Measurements from ENCODE around the gene TRPM1. TPM values are rescaled to one million over a fixed set of nuclear protein-coding genes. Genes with fewer than 3 reads are reported as not detected.

The TRPM1 gene
- total RNA-seq, 2 experiments from 2014 or later: 0.06 TPM; not detected in 1

DNA sequence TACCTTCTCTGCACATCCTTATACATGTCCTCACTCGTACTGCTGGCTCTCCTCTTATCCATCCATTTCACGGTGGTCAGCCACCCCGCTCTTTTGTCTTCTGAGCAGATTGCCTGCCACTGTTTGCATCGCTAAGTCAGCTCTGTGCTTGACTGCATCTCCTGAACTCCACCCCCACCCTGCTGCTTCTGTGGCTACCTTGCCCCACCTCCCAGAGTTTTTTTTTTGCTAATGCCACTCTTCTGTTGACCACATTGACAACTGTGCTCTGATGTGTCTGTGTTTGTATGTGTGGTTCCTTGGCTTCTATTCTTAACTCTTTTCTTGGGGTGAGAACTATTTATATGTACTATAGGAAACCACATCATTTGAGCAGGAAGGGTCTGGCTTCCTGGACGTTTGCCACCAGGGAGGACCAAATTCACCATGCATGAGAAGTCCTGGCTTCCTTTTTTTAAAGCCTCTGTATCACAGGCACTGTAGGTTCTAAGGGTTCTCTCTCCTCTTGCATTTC is 97.2 kb downstream of the TRPM1 start:
- peaks cover 36% of the 10 kb centered on the region for H3K27me3 Mint-ChIP-seq
- H3K27ac Mint-ChIP-seq: peak overlapping the region; percentile 68
- H3K4me1 Mint-ChIP-seq: peaks cover 36% of the 10 kb centered on the region
- no peaks in the 10 kb centered on the region for H3K9me3 Mint-ChIP-seq (ENCODE audit: low read depth)
- CTCF ChIA-PET: interaction anchor here (1.1 to 1.5 kb wide), 2 partner anchors 35 to 125 kb away, joined by 3 to 4 read pairs; no protein-coding TSS in a partner anchor
- H3K36me3 Mint-ChIP-seq: peaks cover 5% of the 10 kb centered on the region
- H3K4me3 Mint-ChIP-seq: peak overlapping the region; percentile 61
- ATAC-seq (peak; percentile 94), DNase-seq (peak; percentile 79)

- Mint-ChIP-seq H3K27me3 (peaks cover 27% of the 10 kb centered on the region), H3K36me3 (no peaks in the 10 kb centered on the region), H3K4me1 (peaks cover 28% of the 10 kb centered on the region), H3K9me3 (ENCODE audit: low read depth) (no peaks in the 10 kb centered on the region), H3K27ac (no peak overlapping the region), H3K4me3 (no peak overlapping the region)
- no peak for ATAC-seq
- no peak for DNase-seq
- CTCF ChIA-PET: no interaction called here
These were observed 99.8 kb downstream of the TRPM1 start for GRCh38 chr15:31001702-31002101.

DNA sequence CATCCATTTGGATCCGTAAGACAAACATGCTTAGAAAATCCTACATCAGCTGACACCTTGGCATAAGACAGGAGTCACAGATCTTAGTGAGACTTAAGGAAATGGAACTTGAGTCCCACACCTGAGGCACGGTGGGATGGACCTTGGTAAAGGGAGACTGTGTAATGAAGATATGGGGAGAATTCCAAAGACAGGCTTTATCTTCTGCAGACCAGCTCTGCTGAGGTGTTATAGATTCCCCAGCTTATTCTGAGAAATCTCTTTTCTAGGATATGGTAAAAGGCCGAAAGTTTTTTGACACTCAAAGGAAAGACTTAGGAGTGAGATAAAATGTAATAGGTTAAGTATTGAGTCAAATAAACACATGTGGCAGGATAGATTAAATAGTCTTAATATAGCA is 101.8 kb downstream of the TRPM1 start:
- no peak for DNase-seq
- CTCF ChIA-PET: no interaction called here
- H3K27me3 Mint-ChIP-seq: peaks cover 27% of the 10 kb centered on the region
- ATAC-seq: no peak
- H3K36me3 Mint-ChIP-seq: no peaks in the 10 kb centered on the region
- H3K4me3 Mint-ChIP-seq: no peak overlapping the region
- H3K9me3 Mint-ChIP-seq (ENCODE audit: low read depth): no peaks in the 10 kb centered on the region
- H3K27ac Mint-ChIP-seq: no peak overlapping the region
- peaks cover 18% of the 10 kb centered on the region for H3K4me1 Mint-ChIP-seq

DNA sequence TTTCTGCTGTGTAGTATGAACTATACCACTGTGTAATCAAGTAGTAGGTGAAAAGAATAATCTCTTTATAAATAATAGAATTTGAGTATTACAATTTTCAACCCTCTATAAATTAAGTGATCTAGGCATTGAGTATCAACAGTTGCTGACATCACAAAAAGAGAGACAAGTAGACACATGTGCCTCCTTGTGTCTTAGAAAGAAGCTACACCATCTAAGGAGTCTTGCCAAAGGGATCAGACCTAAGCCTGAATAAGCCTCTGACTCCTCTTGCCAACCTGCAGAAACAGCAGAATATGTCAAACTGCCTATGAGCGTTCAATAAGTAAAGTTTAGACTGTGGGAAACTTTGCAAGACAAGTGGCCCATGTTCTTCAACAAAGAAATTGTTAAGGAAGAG is 104.3 kb downstream of the TRPM1 start:
- ATAC-seq: peak; percentile 33
- CTCF ChIA-PET: interaction anchor here (0.5 kb wide), 1 partner anchor 124 kb away, joined by 3 read pairs; no protein-coding TSS in a partner anchor
- Mint-ChIP-seq H3K4me3 (no peak overlapping the region), H3K4me1 (peaks cover 5% of the 10 kb centered on the region), H3K27ac (no peak overlapping the region), H3K9me3 (ENCODE audit: low read depth) (no peaks in the 10 kb centered on the region), H3K27me3 (peaks cover 20% of the 10 kb centered on the region), H3K36me3 (no peaks in the 10 kb centered on the region)
- DNase-seq: no peak

- H3K27me3 Mint-ChIP-seq: peaks cover 9% of the 10 kb centered on the region
- DNase-seq (no peak), ATAC-seq (no peak)
- peak overlapping the region; percentile 82 for H3K4me3 Mint-ChIP-seq
- H3K27ac Mint-ChIP-seq: peak overlapping the region; percentile 82
- CTCF ChIA-PET: interaction anchor here (0.6 to 1.3 kb wide), 5 partner anchors 10 to 137 kb away, joined by 3 to 6 read pairs (median 3); no protein-coding TSS in a partner anchor
- peaks cover 24% of the 10 kb centered on the region for H3K4me1 Mint-ChIP-seq
- no peaks in the 10 kb centered on the region for H3K9me3 Mint-ChIP-seq (ENCODE audit: low read depth)
- peaks cover 4% of the 10 kb centered on the region for H3K36me3 Mint-ChIP-seq
These were observed 109.2 kb downstream of the TRPM1 start for GRCh38 chr15:30992249-30992864.

- Mint-ChIP-seq H3K27ac (peak within 1 kb of the TSS; percentile 92), H3K36me3 (peaks cover 8% of the 10 kb centered on the region), H3K4me1 (peaks cover 27% of the 10 kb centered on the region), H3K27me3 (peaks cover 8% of the 10 kb centered on the region), H3K9me3 (ENCODE audit: low read depth) (no peaks in the 10 kb centered on the region), H3K4me3 (peak within 1 kb of the TSS; percentile 93)
- CTCF ChIA-PET: interaction anchor here (0.8 to 1.3 kb wide), 4 partner anchors 11 to 138 kb away, joined by 3 to 6 read pairs (median 4); no protein-coding TSS in a partner anchor
- ATAC-seq (peak; percentile 96), DNase-seq (peak; percentile 76)
These were observed 110.0 kb downstream of the TRPM1 start, which contains the start of gene MTMR10 for GRCh38 chr15:30991255-30992235. TSS of gene MTMR10 (minus strand) at chr15:30991628. CDS start at chr15:30991506, 122 bp downstream.

DNA sequence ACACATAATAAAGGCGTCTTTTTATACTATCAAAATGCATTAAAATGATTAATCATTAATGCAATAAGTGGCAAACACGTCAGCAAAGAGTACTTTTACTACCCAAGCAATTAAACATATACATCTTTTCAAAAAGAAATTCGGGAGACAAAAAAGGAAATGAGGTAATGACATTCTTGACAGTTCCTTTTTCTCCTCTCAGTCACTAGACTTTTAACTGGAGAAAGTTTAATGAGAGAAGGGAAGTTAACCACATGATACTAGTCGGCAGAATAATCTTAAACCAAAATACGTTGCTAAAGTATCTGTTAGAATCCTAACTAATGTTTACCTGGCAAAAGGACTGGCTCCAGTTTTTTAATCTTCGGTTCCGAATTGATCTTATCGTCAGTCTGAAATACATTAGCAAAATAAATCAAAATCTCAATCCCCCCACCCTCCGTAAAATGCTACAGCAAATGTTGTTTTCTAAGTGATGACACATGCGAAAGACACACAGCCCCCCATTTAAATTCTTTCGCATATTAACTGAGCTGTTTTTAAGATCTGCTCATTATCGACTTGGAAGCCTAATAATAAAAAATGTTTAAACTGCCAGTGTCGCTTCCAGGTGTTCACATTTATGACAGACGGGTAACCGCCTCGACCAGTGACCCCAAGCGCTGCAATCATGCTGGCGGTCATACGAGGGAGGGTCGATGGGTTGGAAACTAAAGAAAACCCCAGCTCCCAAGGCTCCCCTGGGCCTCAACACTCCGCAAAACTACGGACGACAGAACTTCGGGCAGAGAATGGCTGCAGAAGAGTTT is 110.9 kb downstream of the TRPM1 start:
- Mint-ChIP-seq H3K4me1 (peaks cover 27% of the 10 kb centered on the region), H3K9me3 (ENCODE audit: low read depth) (no peaks in the 10 kb centered on the region), H3K4me3 (peak overlapping the region; percentile 93), H3K27ac (peak overlapping the region; percentile 92), H3K36me3 (peaks cover 10% of the 10 kb centered on the region), H3K27me3 (peaks cover 1% of the 10 kb centered on the region)
- ATAC-seq: no peak
- CTCF ChIA-PET: no interaction called here
- no peak for DNase-seq

DNA sequence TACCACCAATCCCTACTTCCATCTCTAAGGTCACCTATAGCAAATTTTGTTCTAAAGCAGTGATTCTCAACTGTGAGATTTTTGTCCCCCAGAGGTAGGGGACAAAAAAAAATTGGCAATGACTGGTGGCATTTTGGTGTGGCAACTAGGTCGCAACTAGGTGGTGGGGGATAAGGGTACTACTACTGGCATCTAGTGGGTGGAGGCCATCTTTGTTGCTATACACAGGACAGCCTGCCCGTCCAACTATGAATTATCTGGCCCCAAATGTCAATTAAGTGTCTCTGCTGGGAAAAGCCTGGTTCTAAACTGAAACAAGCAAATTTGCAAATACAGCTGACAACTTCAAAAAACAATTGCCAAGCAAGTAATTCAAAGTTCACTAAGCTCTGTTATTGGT is 111.5 kb downstream of the TRPM1 start:
- CTCF ChIA-PET: no interaction called here
- peak overlapping the region; percentile 92 for H3K27ac Mint-ChIP-seq
- DNase-seq: no peak

DNA sequence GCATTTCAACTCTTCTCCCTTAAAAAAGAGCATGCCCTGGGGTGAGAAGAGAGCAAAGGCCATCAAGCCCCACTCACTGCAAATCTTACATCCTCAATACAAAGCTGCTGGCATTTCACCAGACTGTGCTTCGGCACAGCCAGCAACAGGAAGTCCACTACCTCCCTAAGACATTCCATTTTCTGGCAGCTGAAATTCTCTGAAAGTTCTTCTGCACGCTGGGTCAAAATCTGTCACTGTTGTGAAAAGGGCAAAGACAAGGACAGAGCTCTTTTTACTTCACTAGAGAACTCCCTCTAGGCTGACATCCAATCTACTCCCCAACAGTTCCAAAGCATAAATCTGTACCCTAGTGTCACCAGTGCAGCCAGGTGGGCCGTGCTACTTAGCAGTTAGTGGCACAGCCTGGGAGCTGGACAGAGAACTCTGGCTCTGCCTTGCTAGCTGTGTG is 116.4 kb downstream of the TRPM1 start:
- no peak overlapping the region for H3K4me3 Mint-ChIP-seq
- peaks cover 24% of the 10 kb centered on the region for H3K36me3 Mint-ChIP-seq
- CTCF ChIA-PET: interaction anchor here (1.3 kb wide), 1 partner anchor 81 kb away, joined by 3 read pairs; the partner anchor contains the start of gene FAN1
- ATAC-seq (no peak), DNase-seq (no peak)
- no peaks in the 10 kb centered on the region for H3K27me3 Mint-ChIP-seq
- H3K9me3 Mint-ChIP-seq (ENCODE audit: low read depth): no peaks in the 10 kb centered on the region
- H3K4me1 Mint-ChIP-seq: peaks cover 28% of the 10 kb centered on the region
- no peak overlapping the region for H3K27ac Mint-ChIP-seq

More for the DNA sequence above, 111.5 kb downstream of the TRPM1 start:
- Mint-ChIP-seq H3K27me3 (no peaks in the 10 kb centered on the region), H3K4me1 (peaks cover 30% of the 10 kb centered on the region), H3K36me3 (peaks cover 10% of the 10 kb centered on the region), H3K9me3 (ENCODE audit: low read depth) (no peaks in the 10 kb centered on the region), H3K4me3 (peak overlapping the region; percentile 93)
- no peak for ATAC-seq

DNA sequence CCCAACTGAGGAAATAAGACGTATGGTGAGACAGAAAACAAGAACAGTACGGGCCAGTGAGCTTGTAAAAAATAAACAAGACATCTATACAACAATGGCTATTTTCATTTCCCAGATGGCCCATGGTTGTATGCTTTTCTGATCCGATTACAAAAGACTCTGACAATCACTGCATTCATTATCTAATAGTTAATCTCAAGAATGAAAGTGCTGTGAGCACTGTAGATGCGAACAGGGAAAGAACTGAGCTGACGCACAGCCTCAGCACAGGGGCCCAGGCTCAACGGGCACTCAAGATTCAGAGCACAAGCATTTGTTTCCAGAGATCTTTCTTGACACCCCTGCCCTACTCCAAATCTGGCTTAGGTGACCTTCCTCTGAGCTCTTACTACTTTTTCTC is 117.0 kb downstream of the TRPM1 start:
- Mint-ChIP-seq H3K4me1 (peaks cover 29% of the 10 kb centered on the region), H3K27ac (no peak overlapping the region), H3K36me3 (peaks cover 30% of the 10 kb centered on the region), H3K4me3 (no peak overlapping the region), H3K27me3 (no peaks in the 10 kb centered on the region), H3K9me3 (ENCODE audit: low read depth) (no peaks in the 10 kb centered on the region)
- CTCF ChIA-PET: interaction anchor here (1.3 kb wide), 1 partner anchor 80 kb away, joined by 3 read pairs; the partner anchor contains the start of gene FAN1
- DNase-seq (no peak), ATAC-seq (no peak)

DNA sequence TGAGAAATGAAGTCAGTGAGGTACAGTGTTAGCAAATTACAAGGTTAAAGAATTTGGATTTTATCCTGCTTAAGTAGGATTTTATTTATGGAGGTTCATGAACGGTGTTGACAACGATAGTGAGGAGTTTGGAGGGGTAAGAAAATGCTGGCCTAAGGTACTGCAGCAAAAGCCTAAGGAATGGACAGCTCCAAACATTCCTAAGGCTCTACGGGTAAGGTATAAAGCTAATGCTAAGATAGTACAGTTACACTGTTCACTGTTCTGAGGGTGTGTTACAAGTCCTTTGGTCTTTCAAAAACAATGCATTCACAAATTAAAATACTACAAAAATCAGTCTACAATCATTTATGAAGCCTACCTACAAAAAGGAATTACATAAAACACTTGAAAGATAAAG is 117.4 kb downstream of the TRPM1 start:
- Mint-ChIP-seq H3K4me1 (peaks cover 32% of the 10 kb centered on the region), H3K27ac (no peak overlapping the region), H3K27me3 (no peaks in the 10 kb centered on the region), H3K36me3 (peaks cover 32% of the 10 kb centered on the region), H3K4me3 (no peak overlapping the region), H3K9me3 (ENCODE audit: low read depth) (no peaks in the 10 kb centered on the region)
- CTCF ChIA-PET: interaction anchor here (1.3 kb wide), 1 partner anchor 80 kb away, joined by 3 read pairs; the partner anchor contains the start of gene FAN1
- ATAC-seq: no peak
- DNase-seq: no peak

DNA sequence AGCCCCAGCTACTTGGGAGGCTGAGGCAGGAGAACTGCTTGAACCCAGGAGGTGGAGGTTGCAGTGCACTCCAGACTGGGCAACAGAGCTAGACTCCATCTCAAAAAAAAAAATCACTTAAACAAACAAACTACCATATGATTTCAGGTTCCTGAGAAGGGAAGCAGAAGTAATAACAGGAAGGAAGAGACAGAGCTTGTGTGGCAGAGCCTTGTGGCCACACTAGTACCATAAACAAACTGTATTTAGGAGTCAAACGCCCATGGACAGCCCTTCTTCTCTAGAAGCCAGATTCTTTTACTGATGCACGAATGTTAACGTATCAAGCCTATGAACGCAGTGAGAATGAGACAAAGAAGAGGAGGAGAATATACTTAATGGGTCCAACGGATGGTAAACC is 122.1 kb downstream of the TRPM1 start:
- no peak for DNase-seq
- CTCF ChIA-PET: interaction anchor here (1.3 kb wide), 1 partner anchor 9 kb away, joined by 3 read pairs; no protein-coding TSS in a partner anchor
- H3K4me3 Mint-ChIP-seq: no peak overlapping the region
- H3K4me1 Mint-ChIP-seq: peaks cover 17% of the 10 kb centered on the region
- peaks cover 25% of the 10 kb centered on the region for H3K36me3 Mint-ChIP-seq
- H3K27ac Mint-ChIP-seq: no peak overlapping the region
- no peaks in the 10 kb centered on the region for H3K9me3 Mint-ChIP-seq (ENCODE audit: low read depth)
- ATAC-seq: no peak
- H3K27me3 Mint-ChIP-seq: no peaks in the 10 kb centered on the region
